ENCODE results near the gene ZNF784. TPM values are rescaled to one million over a fixed set of nuclear protein-coding genes. Genes with fewer than 3 reads are reported as not detected.
A peak's percentile ranks its signal among the peaks of the same experiment; 100 is the strongest.

Gene ZNF784
- total and polyA plus RNA-seq, 2 of the 8 experiments (the other 6 are each of a cell fraction or from before 2014, with no cell fraction given) = 6.5 to 8.0 TPM

GRCh38 chr19:55586976-55587668 is 37.2 kb downstream of the ZNF784 start (continued):
- TF ChIP-seq TBP (IDR thresholded peaks at IDR 0.05; ENCODE audit: low read depth, low read length) (no peak), ZNF274 (IDR thresholded peaks at IDR 0.05; ENCODE audit: borderline replicate concordance, extremely low read depth, low read length) (no peak), CREB1 (IDR thresholded peaks at IDR 0.05) (peak; percentile 55; the same call in 1 of the 2 replicates), RXRA (IDR thresholded peaks at IDR 0.05; ENCODE audit: insufficient read depth, low read depth, low read length) (no peak), RFX5 (IDR thresholded peaks at IDR 0.05; ENCODE audit: borderline replicate concordance, low read depth, low read length) (no peak), USF2 (IDR thresholded peaks at IDR 0.05; ENCODE audit: low read length) (no peak), NRF1 (IDR thresholded peaks at IDR 0.05; ENCODE audit: low read depth, low read length) (peak; percentile 52), CHD2 (IDR thresholded peaks at IDR 0.05; ENCODE audit: low read length) (peak; percentile 80), SUZ12 (IDR thresholded peaks at IDR 0.05; ENCODE audit: low read length) (no peak), YY1 (IDR thresholded peaks at IDR 0.05; ENCODE audit: low read depth, low read length) (no peak), KDM1A (IDR thresholded peaks at IDR 0.05; ENCODE audit: borderline replicate concordance, low read length) (no peak), BCL11A (IDR thresholded peaks at IDR 0.05; ENCODE audit: low read depth in 2 of 2, low read length in 2 of 2) (no peak), TEAD4 (IDR thresholded peaks at IDR 0.05; ENCODE audit: low read depth, low read length) (no peak), FOSL1 (IDR thresholded peaks at IDR 0.05; ENCODE audit: insufficient read depth, low read depth, low read length) (no peak), MAX (IDR thresholded peaks at IDR 0.05) (no peak), SAP30 (IDR thresholded peaks at IDR 0.05; ENCODE audit: insufficient read depth, insufficient replicate concordance, low read length) (no peak), TAF1 (IDR thresholded peaks at IDR 0.05; ENCODE audit: low read depth, low read length) (no peak), TCF12 (IDR thresholded peaks at IDR 0.05; ENCODE audit: low read depth, low read length) (0 out of 2 replicates have a peak, but pooled peaks have one; percentile 12), RAD21 (IDR thresholded peaks at IDR 0.05 in 1 of 2, conservative IDR thresholded peaks at IDR 0.05 in 1 of 2; ENCODE audit: low read depth in 2 of 2, low read length in 2 of 2) (no peak), KDM5A (IDR thresholded peaks at IDR 0.05; ENCODE audit: low read length) (no peak), EGR1 (IDR thresholded peaks at IDR 0.05; ENCODE audit: borderline replicate concordance, low read depth, low read length) (no peak), HDAC6 (IDR thresholded peaks at IDR 0.05; ENCODE audit: low read depth, low read length) (no peak), ASH2L (IDR thresholded peaks at IDR 0.05; ENCODE audit: low read length) (peak; percentile 35), SIRT6 (IDR thresholded peaks at IDR 0.05; ENCODE audit: low read length) (no peak)
